Stimulated activated CD8-positive, alpha-beta memory T cell treated with anti-CD3 and anti-CD28 coated beads, Interleukin-12 subunit alpha, Interleukin-12 subunit beta, amount 100 ng/mL, for 24 hours (primary cell): ENCODE data around the gene GPR155.
"Not testable (repeated sequence)": the region's sequence is repeated elsewhere in the genome, so short reads cannot be mapped to it uniquely, and the experiment has no call there.

Source experiments
- DNase-seq: peaks from one replicate; pipeline ENCODE4 v3.0.0-alpha.2; 2020; ENCODE audit errors: extremely low read depth

Gene GPR155

GRCh38 chr2:174438146-174438886 lies 48.5 kb downstream of the GPR155 start:
- no peak for DNase-seq

GRCh38 chr2:174436351-174436750 lies 50.5 kb downstream of the GPR155 start:
- DNase-seq = no peak

- DNase-seq = no peak
Measured at GRCh38 chr2:174431902-174432301, 54.9 kb downstream of the GPR155 start.

GRCh38 chr2:174430066-174430465 lies 56.8 kb downstream of the GPR155 start:
- no peak for DNase-seq

- no peak for DNase-seq
Measured at GRCh38 chr2:174428214-174428613, 58.6 kb downstream of the GPR155 start.

GRCh38 chr2:174412256-174412655 lies 74.6 kb downstream of the GPR155 start:
- DNase-seq = no peak

- DNase-seq = not testable (repeated sequence)
Measured at GRCh38 chr2:174410039-174410438, 76.8 kb downstream of the GPR155 start.

GRCh38 chr2:174403628-174404027 lies 83.2 kb downstream of the GPR155 start:
- no peak for DNase-seq

GRCh38 chr2:174400853-174401252 lies 86.0 kb downstream of the GPR155 start:
- no peak for DNase-seq

GRCh38 chr2:174399171-174399570 lies 87.7 kb downstream of the GPR155 start:
- DNase-seq = no peak

- no peak for DNase-seq
Measured at GRCh38 chr2:174397773-174398172, 89.1 kb downstream of the GPR155 start.

GRCh38 chr2:174395969-174396630 lies 90.7 kb downstream of the GPR155 start:
- no peak for DNase-seq

GRCh38 chr2:174395284-174395968 lies 91.4 kb downstream of the GPR155 start, which contains the start of gene SCRN3:
TSS of gene SCRN3 (plus strand) at chr2:174395730. CDS start at chr2:174398284, 2,554 bp downstream.
- peak; percentile 47 for DNase-seq

- no peak for DNase-seq
Measured at GRCh38 chr2:174392706-174393105, 94.1 kb downstream of the GPR155 start.

GRCh38 chr2:174390303-174390702 lies 96.5 kb downstream of the GPR155 start:
- DNase-seq = not testable (repeated sequence)

GRCh38 chr2:174389542-174389941 lies 97.3 kb downstream of the GPR155 start:
- no peak for DNase-seq

GRCh38 chr2:174388706-174389105 lies 98.1 kb downstream of the GPR155 start:
- not testable (repeated sequence) for DNase-seq

- DNase-seq = no peak
Measured at GRCh38 chr2:174385201-174385600, 101.6 kb downstream of the GPR155 start.

GRCh38 chr2:174383796-174384195 lies 103.0 kb downstream of the GPR155 start:
- DNase-seq = no peak
